ENCODE results near the gene FCER2. TPM values are rescaled to one million over a fixed set of nuclear protein-coding genes. Genes with fewer than 3 reads are reported as not detected.

Gene FCER2
- total RNA-seq, 1 donor from 2014 or later: not detected

DNA sequence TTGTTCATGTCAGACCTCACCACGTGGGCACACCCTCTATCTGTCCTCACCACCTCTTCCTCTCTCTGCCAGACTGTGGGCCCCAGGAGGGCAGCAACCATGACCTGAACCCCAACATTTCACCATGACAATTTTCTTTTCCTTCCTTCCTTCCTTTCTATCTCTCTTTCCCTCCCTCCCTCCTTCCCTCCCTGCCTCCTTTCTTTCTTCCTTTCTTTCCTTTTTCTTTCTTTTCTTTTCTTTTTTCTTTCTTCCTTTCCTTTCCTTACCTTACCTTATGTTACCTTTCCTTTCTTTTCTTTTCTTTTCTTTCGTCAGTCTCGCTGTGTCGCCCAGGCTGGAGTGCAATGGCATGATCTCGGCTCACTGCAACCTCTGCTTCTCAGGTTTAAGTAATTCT, 8.7 kb upstream of the FCER2 start:
- no peak overlapping the region for H3K4me3 ChIP-seq (ENCODE audit: low read depth, low read length)
- TF ChIP-seq, protein P1, sequence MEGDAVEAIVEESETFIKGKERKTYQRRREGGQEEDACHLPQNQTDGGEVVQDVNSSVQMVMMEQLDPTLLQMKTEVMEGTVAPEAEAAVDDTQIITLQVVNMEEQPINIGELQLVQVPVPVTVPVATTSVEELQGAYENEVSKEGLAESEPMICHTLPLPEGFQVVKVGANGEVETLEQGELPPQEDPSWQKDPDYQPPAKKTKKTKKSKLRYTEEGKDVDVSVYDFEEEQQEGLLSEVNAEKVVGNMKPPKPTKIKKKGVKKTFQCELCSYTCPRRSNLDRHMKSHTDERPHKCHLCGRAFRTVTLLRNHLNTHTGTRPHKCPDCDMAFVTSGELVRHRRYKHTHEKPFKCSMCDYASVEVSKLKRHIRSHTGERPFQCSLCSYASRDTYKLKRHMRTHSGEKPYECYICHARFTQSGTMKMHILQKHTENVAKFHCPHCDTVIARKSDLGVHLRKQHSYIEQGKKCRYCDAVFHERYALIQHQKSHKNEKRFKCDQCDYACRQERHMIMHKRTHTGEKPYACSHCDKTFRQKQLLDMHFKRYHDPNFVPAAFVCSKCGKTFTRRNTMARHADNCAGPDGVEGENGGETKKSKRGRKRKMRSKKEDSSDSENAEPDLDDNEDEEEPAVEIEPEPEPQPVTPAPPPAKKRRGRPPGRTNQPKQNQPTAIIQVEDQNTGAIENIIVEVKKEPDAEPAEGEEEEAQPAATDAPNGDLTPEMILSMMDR (conservative IDR thresholded peaks at IDR 0.05; ENCODE audit: low read depth, low read length): no peak
- no peak for DNase-seq (ENCODE audit: low read depth)

DNA sequence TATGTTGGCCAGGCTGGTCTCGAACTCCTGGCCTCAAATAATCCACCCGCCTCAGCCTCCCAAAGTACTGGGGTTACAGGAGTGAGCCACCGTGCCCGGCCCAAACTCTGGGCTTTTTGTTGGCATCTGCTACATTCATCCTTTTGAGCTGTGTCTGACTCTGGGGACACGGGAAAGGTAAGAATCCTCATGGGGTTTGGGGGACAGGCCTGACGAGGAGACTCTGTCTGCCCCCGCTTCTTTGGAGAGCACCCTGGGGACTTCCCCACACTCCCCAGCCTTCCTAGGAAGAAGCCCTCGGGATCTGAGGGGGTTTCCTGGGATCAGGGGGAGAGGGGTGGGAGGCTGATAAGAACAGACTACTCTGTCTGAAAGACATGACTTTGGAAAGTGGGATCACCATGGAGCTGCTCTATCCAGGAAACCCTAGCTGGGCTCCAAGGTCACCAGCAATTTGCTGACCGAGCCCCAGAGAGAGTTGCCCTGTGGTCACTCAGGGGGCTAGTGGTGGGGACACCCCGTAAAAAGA, 8.1 kb upstream of the FCER2 start:
- DNase-seq (ENCODE audit: low read depth): no peak
- TF ChIP-seq, protein P1 (conservative IDR thresholded peaks at IDR 0.05; ENCODE audit: low read depth, low read length): no peak
- H3K4me3 ChIP-seq (ENCODE audit: low read depth, low read length): no peak overlapping the region

DNA sequence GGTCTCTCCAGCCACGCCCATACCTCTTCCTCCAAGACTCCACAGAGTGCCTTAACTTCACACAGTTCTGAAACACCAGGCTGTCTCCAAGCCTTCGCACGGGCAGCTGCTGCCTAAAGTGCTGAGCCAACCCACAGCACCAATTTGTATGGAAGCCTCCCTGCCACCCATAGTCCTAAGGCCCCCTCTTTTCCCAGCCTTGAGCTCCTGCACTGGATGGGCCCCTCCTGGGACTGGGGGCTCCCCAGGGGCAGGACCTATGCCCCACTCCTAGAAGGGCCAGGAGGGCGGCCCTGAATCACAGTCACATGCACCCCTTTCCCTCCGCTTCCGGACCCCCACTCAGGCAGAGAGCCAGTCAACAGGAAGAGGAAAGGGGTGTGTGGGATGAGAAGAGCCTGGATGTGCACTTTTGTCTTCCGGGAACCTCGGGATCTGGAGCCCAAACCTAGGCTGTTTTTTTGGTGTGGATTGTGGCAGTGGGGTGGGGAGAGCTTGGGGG, 5.1 kb upstream of the FCER2 start:
- H3K4me3 ChIP-seq (ENCODE audit: low read depth, low read length): no peak overlapping the region
- no peak for DNase-seq (ENCODE audit: low read depth)
- TF ChIP-seq, protein P1 (conservative IDR thresholded peaks at IDR 0.05; ENCODE audit: low read depth, low read length): no peak

DNA sequence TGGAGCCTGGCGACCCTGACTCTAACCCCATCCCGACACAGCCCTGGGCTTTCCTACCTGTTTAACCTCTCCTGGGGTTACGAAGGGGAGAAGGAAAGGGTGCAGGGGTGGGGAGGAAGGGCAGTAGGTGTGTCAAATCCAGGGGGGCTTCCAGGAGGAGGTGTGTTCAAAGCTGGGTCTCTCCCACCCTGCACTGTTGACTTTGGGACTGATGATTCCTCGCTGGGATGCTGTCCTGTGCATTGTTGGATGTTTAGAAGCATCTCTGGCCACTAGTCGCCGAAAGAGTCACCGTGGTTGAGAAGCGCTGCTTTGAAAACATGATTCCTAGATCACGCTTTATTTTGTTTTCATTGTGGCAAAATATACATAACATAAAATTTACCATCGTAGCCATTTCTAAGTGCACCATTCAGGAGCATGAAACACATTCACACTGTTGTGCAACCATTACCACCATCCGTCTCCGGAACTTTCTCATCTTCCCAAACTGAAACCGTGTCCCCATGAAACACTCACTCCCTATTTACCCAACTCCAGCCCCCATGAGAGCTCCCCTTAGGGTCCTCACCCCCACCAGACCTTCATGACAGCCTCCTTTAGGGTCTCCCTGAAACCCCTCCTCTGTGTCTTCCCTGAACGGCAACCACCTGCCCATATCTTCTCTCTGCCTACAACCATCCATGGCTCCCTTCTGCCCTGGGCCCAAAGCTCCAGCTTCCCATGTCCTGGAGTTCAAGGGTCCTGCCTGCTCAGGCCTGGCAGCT, 4.4 kb upstream of the FCER2 start:
- no peak for DNase-seq (ENCODE audit: low read depth)
- TF ChIP-seq, protein P1 (conservative IDR thresholded peaks at IDR 0.05; ENCODE audit: low read depth, low read length): no peak
- no peak overlapping the region for H3K4me3 ChIP-seq (ENCODE audit: low read depth, low read length)

DNA sequence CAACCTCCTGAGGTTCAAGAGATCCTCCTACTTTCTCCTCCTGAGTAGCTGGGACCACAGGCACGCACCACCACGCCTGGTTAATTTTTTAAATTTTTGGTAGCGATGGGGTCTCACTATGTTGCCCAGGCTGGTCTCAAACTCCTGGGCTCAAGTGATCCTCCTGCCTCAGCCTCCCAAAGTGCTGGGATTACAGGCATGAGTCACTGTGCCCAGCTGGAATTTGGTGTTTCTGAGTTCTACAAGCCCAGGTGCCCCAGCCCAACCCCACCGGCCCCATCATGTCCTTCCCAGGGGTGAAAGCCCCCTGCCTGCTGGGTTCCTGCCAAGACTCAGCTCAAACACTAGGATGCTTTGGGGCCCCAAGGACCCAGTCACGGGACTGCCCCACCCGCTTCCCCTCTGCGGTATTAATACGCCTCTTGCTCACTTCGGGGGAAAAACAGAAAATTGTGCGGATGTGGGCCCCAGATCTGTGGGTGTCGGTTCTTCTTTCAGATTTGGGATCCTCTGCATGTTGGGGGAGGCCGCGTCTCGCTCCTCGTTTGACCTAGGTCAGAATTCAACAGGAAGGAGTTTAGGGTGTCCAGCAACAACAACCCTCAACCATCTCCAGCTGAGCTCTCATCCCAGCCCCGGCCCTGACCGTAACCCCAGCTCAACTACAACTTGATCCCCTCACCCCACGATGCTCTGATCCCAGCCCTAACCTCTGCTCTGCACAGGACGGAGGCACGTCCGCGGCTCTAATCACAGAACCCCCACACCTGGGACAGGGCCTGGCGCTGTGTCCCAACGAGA, 3.7 kb upstream of the FCER2 start:
- H3K4me3 ChIP-seq (ENCODE audit: low read depth, low read length): no peak overlapping the region
- TF ChIP-seq, protein P1 (conservative IDR thresholded peaks at IDR 0.05; ENCODE audit: low read depth, low read length): no peak
- DNase-seq (ENCODE audit: low read depth): no peak

DNA sequence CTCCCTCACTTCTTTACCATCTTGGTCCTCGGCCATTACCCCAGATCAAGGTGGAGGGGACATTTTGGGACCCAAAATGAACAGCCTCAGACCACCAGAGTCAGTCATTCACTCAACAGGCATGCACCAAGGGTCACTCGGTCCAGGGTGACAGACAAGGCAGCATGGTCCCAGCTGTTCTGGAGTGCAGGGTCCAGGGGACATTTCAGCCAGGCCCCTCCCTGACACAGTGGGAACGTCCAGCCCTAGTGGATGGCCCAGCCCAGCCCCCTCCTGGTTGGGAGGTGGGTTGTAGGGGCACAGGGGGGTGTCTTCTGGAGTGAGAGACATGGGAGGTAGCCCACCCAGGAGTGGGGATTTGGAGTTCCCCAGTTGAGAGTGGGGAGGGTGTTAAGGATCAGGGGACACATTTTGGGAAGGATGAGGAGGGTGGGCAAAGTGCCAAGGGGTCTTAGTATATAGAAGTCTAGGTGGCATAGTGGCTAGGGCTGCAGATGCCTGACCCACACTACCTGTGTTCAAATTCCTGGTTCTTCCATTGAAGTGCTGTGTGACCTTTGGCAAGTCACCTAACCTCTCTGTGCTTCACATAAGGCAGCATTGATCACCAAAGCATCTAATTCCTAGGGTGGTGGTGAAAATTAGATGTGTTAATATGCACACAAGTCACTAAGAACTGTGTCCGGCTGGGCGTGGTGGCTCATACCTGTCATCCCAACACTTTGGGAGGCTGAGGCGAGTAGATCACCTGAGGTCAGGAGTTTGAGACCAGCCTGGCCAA, 2.5 kb upstream of the FCER2 start:
- no peak for DNase-seq (ENCODE audit: low read depth)
- TF ChIP-seq, protein P1 (conservative IDR thresholded peaks at IDR 0.05; ENCODE audit: low read depth, low read length): no peak
- no peak overlapping the region for H3K4me3 ChIP-seq (ENCODE audit: low read depth, low read length)

Data from epithelial cell of proximal tubule (primary cell).